MG63 (cell line): Measurements from ENCODE around the gene RRM2. TPM values are rescaled to one million over a fixed set of nuclear protein-coding genes. Genes with fewer than 3 reads are reported as not detected.
A peak's percentile ranks its signal among the peaks of the same experiment; 100 is the strongest.

Source experiments
- DNase-seq: peaks from one replicate; pipeline ENCODE4 v3.0.0-alpha.2; 2020
- H3K27me3 ChIP-seq: fragments of 250-450 bp; sonication (Bioruptor Pico); 2 replicates; pipeline ENCODE4 v1.5.1; 2020; ENCODE audit warnings: mild to moderate bottlenecking, moderate library complexity
- H3K36me3 ChIP-seq: fragments of 250-450 bp; sonication (Bioruptor Pico); 2 replicates; pipeline ENCODE4 v1.5.1; 2020; ENCODE audit warnings: mild to moderate bottlenecking, moderate library complexity
- H3K4me3 ChIP-seq: fragments of 250-450 bp; sonication (Bioruptor Pico); 2 replicates; pipeline ENCODE4 v1.5.1; 2020; ENCODE audit warnings: mild to moderate bottlenecking, moderate library complexity
- H3K9me3 ChIP-seq: fragments of 250-450 bp; sonication (Bioruptor Pico); 2 replicates; pipeline ENCODE4 v1.5.1; 2020; ENCODE audit warnings: mild to moderate bottlenecking, moderate library complexity
- total RNA-seq: library from RNA; depleted of rRNA; stranded (reverse); fragments of >200 nt; shearing (Covaris generic); gene quantifications from 2 replicates; pipeline ENCODE4 v1.2.3, GENCODE V29; 2014; ENCODE audit warnings: low replicate concordance; rRNA removed

RRM2 gene
- total RNA-seq, result 31.3 and 33.2 TPM in 2 replicates

DNA sequence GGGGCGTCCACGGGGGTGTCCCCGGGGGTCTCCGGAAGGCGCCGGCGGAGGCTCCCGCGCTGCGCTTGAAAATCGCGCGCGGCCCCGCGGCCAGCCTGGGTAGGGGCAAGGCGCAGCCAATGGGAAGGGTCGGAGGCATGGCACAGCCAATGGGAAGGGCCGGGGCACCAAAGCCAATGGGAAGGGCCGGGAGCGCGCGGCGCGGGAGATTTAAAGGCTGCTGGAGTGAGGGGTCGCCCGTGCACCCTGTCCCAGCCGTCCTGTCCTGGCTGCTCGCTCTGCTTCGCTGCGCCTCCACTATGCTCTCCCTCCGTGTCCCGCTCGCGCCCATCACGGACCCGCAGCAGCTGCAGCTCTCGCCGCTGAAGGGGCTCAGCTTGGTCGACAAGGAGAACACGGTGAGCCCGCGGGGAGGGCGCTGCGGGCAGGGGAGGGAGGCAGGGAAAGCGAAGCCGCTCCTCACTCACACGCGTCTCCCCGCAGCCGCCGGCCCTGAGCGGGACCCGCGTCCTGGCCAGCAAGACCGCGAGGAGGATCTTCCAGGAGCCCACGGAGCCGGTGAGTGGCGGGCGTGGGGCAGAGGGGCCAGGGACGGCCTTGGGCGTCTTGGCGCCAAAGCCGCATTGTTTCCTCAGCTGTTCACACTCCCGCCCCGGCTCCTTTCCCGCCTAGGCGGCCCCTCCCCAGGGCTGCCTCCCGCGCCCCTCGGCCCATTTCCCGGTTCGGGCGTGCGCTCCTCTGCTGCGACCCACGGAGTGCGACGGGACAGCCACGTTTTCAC, at the start of gene RRM2:
Gene RRM2 (plus strand): TSS at position 240 of the 781 bp plus-strand sequence. CDS start 60 bp downstream, at position 300.
- Histone ChIP-seq H3K27me3 (no peaks in the 10 kb centered on the region), H3K36me3 (peaks cover 55% of the 10 kb centered on the region)
- peak; percentile 98 for DNase-seq

DNA sequence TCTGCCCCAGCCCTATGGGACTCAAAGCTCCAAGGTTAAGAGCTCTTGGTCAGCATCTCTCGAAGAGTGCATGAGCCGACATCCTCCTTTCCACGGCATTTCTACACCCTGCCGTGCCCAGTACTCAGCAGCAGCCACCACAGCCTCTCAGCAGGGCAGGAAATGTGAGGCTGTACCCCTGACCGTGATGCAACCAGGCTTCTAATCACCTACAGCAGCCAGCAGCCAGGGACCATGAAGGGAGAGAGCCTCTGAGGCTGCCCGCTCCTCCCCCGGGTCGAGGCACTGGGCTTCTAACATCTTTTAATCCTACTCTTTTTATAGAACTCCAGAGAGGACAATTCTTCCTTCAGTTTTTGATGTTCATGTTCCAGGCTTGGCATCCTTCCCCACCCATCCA, 48.8 kb upstream of the RRM2 start:
- DNase-seq, result no peak
- no peaks in the 10 kb centered on the region for H3K36me3 ChIP-seq
- H3K27me3 ChIP-seq, result 0 out of 2 replicates have a peak, but pooled peaks cover 6% of the 10 kb centered on the region
- no peaks in the 10 kb centered on the region for H3K9me3 ChIP-seq
- no peak overlapping the region for H3K4me3 ChIP-seq

More for the DNA sequence above, at the start of gene RRM2:
- H3K9me3 ChIP-seq, result no peaks in the 10 kb centered on the region
- peak within 1 kb of the TSS; percentile 65 for H3K4me3 ChIP-seq

DNA sequence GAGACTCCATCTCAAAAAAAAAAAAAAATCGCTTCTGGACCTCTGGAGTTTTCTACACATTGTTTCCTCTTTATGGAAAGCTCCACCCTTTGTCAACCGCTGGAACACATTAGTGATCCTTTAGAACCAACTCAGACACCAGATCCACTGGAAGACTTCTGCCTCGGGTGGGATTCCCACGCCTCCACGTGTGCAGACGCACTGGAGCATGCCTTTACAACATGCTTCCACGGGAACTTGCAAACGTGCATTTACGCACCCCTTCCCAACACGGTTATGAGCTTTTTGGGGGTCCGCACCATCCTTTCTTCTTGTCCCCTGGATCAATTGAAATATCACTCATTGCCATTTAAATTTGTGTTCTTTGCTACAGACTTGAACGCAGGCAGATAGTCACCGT, 47.4 kb upstream of the RRM2 start:
- H3K27me3 ChIP-seq, result 0 out of 2 replicates have a peak, but pooled peaks cover 6% of the 10 kb centered on the region
- DNase-seq, result no peak
- no peaks in the 10 kb centered on the region for H3K9me3 ChIP-seq
- no peaks in the 10 kb centered on the region for H3K36me3 ChIP-seq
- no peak overlapping the region for H3K4me3 ChIP-seq

GRCh38 chr2:10075571-10076209, 46.8 kb upstream of the RRM2 start:
- H3K27me3 ChIP-seq, result peaks cover 9% of the 10 kb centered on the region; the same call in 1 of the 2 replicates
- no peaks in the 10 kb centered on the region for H3K36me3 ChIP-seq
- no peak for DNase-seq
- H3K4me3 ChIP-seq, result no peak overlapping the region
- H3K9me3 ChIP-seq, result no peaks in the 10 kb centered on the region

DNA sequence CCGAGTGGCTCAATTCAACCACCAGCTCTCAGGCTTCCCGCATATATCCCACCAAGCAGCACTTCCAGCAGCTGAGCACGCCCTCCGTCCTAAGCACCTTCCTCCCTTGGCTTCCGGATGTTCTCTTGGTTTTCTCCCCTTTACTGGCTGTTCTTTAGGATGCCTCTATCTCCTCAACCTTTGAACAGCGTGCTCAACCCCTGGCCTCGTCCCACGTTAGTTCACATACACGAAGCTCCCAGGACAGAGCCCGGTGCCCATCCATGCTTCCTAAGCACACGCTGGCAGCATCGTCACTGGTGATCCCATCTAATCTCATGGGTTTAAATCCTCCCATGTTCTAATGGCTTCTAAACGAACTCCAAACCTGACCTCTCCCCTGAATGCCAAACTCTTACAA, 46.0 kb upstream of the RRM2 start:
- no peaks in the 10 kb centered on the region for H3K36me3 ChIP-seq
- H3K9me3 ChIP-seq, result no peaks in the 10 kb centered on the region
- H3K27me3 ChIP-seq, result peaks cover 10% of the 10 kb centered on the region; the same call in 1 of the 2 replicates
- H3K4me3 ChIP-seq, result no peak overlapping the region
- DNase-seq, result no peak

DNA sequence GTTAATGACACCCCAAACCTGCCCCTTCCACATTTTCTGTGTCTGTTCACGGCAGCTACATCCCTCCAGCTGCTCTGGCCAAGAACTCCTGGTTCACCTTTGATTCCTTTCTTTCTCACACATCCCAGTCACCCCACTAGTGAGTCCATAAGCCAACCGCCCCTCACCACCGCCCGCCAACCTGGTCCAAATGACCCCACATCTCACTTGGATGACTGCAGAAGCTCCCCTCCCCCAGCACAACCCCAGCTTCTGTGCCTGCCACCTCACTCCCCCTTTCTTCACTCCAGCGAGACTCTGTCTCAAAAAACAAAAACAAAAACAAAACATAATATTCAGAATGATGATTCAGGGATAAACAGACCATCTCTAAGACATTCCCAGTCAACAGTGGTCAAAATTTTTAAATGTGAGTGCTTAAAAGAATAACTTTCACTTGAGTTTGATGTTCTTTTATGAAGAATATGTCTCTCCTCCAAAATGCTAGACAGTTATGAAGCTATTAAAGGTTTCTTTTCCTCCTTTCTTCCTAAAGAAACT, 45.5 kb upstream of the RRM2 start:
- no peak for DNase-seq
- Histone ChIP-seq H3K4me3 (no peak overlapping the region), H3K27me3 (peaks cover 10% of the 10 kb centered on the region; the same call in 1 of the 2 replicates), H3K9me3 (no peaks in the 10 kb centered on the region), H3K36me3 (no peaks in the 10 kb centered on the region)

GRCh38 chr2:10078001-10078400, 44.5 kb upstream of the RRM2 start:
- H3K4me3 ChIP-seq, result no peak overlapping the region
- peaks cover 15% of the 10 kb centered on the region for H3K27me3 ChIP-seq
- no peaks in the 10 kb centered on the region for H3K36me3 ChIP-seq
- no peak for DNase-seq
- H3K9me3 ChIP-seq, result no peaks in the 10 kb centered on the region

DNA sequence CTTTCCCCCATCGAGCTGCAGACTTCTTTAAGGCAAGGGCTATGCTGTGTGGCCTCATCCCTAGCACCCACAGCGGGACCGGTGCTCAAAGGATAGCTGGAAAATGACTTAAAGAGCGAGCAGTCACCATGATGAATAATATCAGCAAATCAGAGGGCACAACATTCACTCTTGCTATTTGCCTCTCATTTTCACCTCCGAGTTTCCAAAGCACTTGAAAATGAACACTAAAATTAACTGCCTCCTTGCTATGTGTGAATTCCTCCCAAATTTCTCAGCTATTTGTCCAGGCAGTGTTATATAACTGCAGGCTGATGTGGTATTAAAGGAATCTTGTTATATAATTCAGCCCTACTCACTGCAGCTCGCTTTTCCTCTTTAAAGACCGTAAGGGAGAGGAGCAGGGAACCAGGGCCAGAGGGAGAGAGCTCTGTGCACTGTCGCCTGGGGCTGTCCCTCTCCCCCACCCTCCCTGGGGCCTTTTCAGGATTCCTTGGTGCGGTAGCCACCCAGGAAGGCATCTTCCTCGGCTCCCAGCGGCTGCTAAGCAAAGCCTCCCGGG, 43.8 kb upstream of the RRM2 start:
- no peak for DNase-seq
- Histone ChIP-seq H3K27me3 (peaks cover 23% of the 10 kb centered on the region), H3K9me3 (no peaks in the 10 kb centered on the region), H3K36me3 (no peaks in the 10 kb centered on the region), H3K4me3 (peak overlapping the region; percentile 42)

GRCh38 chr2:10079266-10079869, 43.2 kb upstream of the RRM2 start:
- peak; percentile 84 for DNase-seq
- Histone ChIP-seq H3K36me3 (no peaks in the 10 kb centered on the region), H3K9me3 (no peaks in the 10 kb centered on the region), H3K4me3 (peak overlapping the region; percentile 42), H3K27me3 (peaks cover 29% of the 10 kb centered on the region)

GRCh38 chr2:10079870-10080535, 42.5 kb upstream of the RRM2 start, which contains the start of gene CYS1:
CYS1 (minus strand) TSS chr2:10080411; CDS start chr2:10080223, 188 bp downstream.
- DNase-seq, result peak; percentile 45
- Histone ChIP-seq H3K27me3 (peaks cover 31% of the 10 kb centered on the region), H3K36me3 (no peaks in the 10 kb centered on the region), H3K4me3 (peak within 1 kb of the TSS; percentile 42), H3K9me3 (no peaks in the 10 kb centered on the region)

GRCh38 chr2:10080536-10081304, 41.8 kb upstream of the RRM2 start:
- H3K36me3 ChIP-seq, result no peaks in the 10 kb centered on the region
- H3K4me3 ChIP-seq, result no peak overlapping the region
- peaks cover 30% of the 10 kb centered on the region for H3K27me3 ChIP-seq

GRCh38 chr2:10083046-10083445, 39.5 kb upstream of the RRM2 start:
- H3K27me3 ChIP-seq, result peaks cover 26% of the 10 kb centered on the region
- DNase-seq, result no peak
- H3K9me3 ChIP-seq, result no peaks in the 10 kb centered on the region
- no peak overlapping the region for H3K4me3 ChIP-seq
- H3K36me3 ChIP-seq, result no peaks in the 10 kb centered on the region

More at GRCh38 chr2:10080536-10081304, 41.8 kb upstream of the RRM2 start:
- no peaks in the 10 kb centered on the region for H3K9me3 ChIP-seq
- DNase-seq, result no peak

DNA sequence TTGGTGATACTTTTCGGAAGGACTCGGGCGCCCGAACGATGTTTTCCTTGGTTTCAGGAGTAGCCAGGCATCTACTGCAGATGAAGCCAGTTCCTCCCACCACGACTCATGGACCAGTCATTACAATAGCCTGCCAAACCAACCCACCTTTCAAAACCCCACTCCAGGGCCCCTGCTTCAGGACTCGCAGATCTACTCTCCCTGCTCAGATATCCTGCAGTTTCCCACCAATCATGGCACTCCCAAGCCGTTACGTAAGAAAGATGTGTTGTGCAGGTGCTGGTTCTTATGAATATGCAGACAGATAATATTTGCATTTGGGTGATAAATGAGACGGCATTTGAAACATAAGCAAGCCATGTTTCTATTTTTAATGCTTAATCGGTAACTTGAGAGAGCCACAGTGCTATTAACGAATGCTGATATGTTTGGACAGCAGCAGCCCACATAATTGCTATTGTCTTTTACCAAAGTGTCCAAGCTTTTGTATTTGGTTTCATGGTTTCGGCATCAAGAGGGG, 38.8 kb upstream of the RRM2 start:
- H3K27me3 ChIP-seq, result peaks cover 26% of the 10 kb centered on the region
- no peaks in the 10 kb centered on the region for H3K9me3 ChIP-seq
- H3K36me3 ChIP-seq, result no peaks in the 10 kb centered on the region
- no peak overlapping the region for H3K4me3 ChIP-seq
- no peak for DNase-seq

GRCh38 chr2:10084223-10084865, 38.2 kb upstream of the RRM2 start:
- no peaks in the 10 kb centered on the region for H3K9me3 ChIP-seq
- H3K27me3 ChIP-seq, result peaks cover 26% of the 10 kb centered on the region
- DNase-seq, result peak; percentile 27
- no peak overlapping the region for H3K4me3 ChIP-seq
- no peaks in the 10 kb centered on the region for H3K36me3 ChIP-seq
